ENCODE results near the gene JARID2.

JARID2 gene

DNA sequence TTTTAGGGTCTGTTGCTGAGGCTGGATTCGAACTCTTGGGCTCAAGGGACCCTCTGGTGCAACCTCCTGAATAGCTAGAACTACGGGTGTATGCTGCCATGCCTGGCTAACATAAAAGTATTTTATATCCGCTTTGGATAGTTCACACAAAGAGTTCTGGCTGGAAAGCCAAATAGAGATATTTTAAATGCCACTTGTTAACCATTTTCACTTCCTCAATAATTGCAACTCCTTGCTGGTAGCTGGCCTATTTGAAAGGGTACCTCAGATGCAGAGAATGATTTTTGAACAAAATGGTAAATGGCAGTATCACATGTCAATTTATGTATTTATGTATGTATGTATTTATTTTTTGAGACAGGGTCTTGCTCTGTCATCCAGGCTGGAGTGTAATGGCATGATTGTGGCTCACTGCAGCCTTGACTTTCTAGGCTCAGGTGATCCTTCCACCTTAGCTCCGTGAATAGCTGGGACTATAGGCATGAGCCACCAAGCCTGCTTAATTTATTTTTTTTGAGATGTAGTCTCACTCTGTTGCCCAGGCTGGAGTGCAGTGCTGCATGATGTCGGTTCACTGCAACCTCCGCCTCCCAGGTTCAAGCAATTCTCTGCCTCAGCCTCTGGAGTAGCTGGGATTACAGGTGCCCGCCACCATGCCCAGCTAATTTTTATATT lies 12.9 kb upstream of the JARID2 start:
- TF ChIP-seq POLR2AphosphoS5 (IDR thresholded peaks at IDR 0.05; ENCODE audit: low read depth, low read length) (no peak), TAF1 (IDR thresholded peaks at IDR 0.05; ENCODE audit: borderline replicate concordance, insufficient read depth, low read length) (no peak), FOXP2 (optimal IDR thresholded peaks at IDR 0.05; ENCODE audit: borderline replicate concordance, extremely low read depth, extremely low read length, insufficient read depth) (no peak), SIN3A (IDR thresholded peaks at IDR 0.05; ENCODE audit: borderline replicate concordance, insufficient read depth, low read length) (no peak)
- TF ChIP-seq, protein P1, sequence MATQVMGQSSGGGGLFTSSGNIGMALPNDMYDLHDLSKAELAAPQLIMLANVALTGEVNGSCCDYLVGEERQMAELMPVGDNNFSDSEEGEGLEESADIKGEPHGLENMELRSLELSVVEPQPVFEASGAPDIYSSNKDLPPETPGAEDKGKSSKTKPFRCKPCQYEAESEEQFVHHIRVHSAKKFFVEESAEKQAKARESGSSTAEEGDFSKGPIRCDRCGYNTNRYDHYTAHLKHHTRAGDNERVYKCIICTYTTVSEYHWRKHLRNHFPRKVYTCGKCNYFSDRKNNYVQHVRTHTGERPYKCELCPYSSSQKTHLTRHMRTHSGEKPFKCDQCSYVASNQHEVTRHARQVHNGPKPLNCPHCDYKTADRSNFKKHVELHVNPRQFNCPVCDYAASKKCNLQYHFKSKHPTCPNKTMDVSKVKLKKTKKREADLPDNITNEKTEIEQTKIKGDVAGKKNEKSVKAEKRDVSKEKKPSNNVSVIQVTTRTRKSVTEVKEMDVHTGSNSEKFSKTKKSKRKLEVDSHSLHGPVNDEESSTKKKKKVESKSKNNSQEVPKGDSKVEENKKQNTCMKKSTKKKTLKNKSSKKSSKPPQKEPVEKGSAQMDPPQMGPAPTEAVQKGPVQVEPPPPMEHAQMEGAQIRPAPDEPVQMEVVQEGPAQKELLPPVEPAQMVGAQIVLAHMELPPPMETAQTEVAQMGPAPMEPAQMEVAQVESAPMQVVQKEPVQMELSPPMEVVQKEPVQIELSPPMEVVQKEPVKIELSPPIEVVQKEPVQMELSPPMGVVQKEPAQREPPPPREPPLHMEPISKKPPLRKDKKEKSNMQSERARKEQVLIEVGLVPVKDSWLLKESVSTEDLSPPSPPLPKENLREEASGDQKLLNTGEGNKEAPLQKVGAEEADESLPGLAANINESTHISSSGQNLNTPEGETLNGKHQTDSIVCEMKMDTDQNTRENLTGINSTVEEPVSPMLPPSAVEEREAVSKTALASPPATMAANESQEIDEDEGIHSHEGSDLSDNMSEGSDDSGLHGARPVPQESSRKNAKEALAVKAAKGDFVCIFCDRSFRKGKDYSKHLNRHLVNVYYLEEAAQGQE (IDR thresholded peaks at IDR 0.05; ENCODE audit: insufficient read depth in 1 of 2, low read depth in 2 of 2, low read length in 2 of 2), result no peak

DNA sequence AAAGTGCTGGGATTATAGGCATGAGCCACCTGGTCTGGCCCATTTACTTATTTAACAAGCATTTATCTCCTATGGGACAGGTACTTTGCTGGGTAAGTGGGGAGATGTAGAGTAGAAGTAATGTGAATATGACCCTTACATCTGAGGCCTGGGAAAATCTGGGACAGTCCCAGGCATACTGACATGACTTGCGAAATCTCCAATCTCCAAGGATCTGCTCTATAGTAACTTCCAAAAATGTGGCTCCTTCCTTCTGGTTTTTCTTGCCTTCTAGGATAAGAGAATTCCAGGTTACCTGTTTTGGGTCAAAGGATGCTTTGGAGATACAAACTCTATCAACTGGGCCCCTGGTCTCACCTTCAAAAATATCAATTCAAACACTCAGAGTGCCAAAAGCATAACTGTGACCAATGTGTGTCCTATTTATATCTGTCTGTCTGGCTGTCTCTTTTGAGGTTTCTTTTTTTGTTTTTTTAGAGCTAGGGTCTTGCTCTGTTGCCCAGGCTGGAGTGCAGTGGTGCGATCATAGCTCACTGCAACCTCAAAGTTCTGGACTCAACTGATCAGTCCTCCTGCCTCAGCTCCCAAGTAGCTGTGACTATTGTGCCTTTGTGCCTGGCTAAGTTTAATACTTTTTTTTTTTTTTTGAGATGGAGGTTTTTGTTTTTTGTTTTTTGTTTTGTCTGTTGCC lies 11.7 kb upstream of the JARID2 start:
- TF ChIP-seq POLR2AphosphoS5 (IDR thresholded peaks at IDR 0.05; ENCODE audit: low read depth, low read length) (no peak), TAF1 (IDR thresholded peaks at IDR 0.05; ENCODE audit: borderline replicate concordance, insufficient read depth, low read length) (no peak), FOXP2 (optimal IDR thresholded peaks at IDR 0.05; ENCODE audit: borderline replicate concordance, extremely low read depth, extremely low read length, insufficient read depth) (no peak), SIN3A (IDR thresholded peaks at IDR 0.05; ENCODE audit: borderline replicate concordance, insufficient read depth, low read length) (no peak)
- TF ChIP-seq, protein P1 (IDR thresholded peaks at IDR 0.05; ENCODE audit: insufficient read depth in 1 of 2, low read depth in 2 of 2, low read length in 2 of 2), result no peak

DNA sequence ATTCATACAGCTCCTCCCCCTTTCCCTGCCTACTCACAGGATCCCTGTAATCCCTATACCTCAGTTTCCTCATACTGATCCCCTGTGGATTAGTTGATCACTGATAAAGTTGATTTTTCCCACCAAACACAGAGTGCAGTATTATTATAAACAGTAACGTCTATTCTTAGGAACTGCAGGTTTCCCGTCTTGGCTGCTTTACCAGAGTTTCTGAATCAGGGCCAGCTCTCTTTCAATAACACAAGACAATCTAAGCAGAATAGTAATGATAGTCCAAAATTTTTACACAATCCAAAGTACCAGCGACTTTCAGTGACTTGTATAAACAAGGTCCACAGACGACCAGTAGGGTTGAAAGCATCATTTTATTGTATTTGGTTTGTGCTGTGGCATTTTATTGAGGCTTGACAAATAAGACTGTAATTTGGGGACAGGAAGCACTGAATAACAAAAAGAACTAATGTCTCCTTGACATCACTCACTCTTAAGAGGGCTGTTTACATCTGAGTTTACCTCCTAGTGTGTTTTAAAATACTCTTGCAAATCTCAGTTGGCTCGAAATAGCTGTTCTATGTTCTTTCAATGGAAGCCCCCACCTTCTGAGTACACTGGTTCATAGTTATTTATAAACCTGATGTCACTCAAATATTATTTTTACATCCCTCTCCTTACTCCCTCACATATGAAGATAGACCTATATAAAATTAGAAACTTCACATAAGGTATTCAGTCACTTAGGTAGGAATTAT lies 6.1 kb upstream of the JARID2 start:
- TF ChIP-seq, protein P1 (IDR thresholded peaks at IDR 0.05; ENCODE audit: insufficient read depth in 1 of 2, low read depth in 2 of 2, low read length in 2 of 2), result no peak
- TF ChIP-seq TAF1 (IDR thresholded peaks at IDR 0.05; ENCODE audit: borderline replicate concordance, insufficient read depth, low read length) (no peak), SIN3A (IDR thresholded peaks at IDR 0.05; ENCODE audit: borderline replicate concordance, insufficient read depth, low read length) (no peak), FOXP2 (optimal IDR thresholded peaks at IDR 0.05; ENCODE audit: borderline replicate concordance, extremely low read depth, extremely low read length, insufficient read depth) (no peak), POLR2AphosphoS5 (IDR thresholded peaks at IDR 0.05; ENCODE audit: low read depth, low read length) (no peak)

DNA sequence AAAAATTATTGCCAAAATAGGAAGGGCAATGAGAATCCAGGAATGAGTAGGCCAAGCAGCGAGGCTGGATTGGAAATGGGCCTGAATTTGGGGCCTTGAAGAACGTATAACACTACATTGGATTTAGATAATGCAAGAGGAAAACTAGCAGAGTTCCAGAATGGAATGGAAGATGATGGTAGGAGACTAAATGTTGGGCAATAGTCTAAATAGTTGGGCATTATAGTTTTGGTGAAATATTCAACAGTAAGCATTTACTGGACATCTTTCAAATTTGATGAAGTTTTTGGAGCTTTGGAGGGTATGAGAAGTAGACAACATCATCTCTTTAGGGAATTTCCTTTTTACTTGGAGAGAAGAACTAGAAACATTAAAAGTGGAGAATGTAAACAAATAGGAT lies 3.4 kb upstream of the JARID2 start:
- TF ChIP-seq POLR2AphosphoS5 (IDR thresholded peaks at IDR 0.05; ENCODE audit: low read depth, low read length) (no peak), TAF1 (IDR thresholded peaks at IDR 0.05; ENCODE audit: borderline replicate concordance, insufficient read depth, low read length) (no peak), SIN3A (IDR thresholded peaks at IDR 0.05; ENCODE audit: borderline replicate concordance, insufficient read depth, low read length) (no peak), FOXP2 (optimal IDR thresholded peaks at IDR 0.05; ENCODE audit: borderline replicate concordance, extremely low read depth, extremely low read length, insufficient read depth) (no peak)
- TF ChIP-seq, protein P1 (IDR thresholded peaks at IDR 0.05; ENCODE audit: insufficient read depth in 1 of 2, low read depth in 2 of 2, low read length in 2 of 2), result no peak
